K562 (cell line): Measurements from ENCODE around the gene BDNF. TPM values are rescaled to one million over a fixed set of nuclear protein-coding genes. Genes with fewer than 3 reads are reported as not detected.

ENCODE experiments used
- ATAC-seq: fragments of 200-7000 bp; cut with Tn5 transposase; 3 replicates; pipeline ENCODE4 v1.9.1; 2020; ENCODE audit warnings: moderate library complexity
- BruUV-seq: library from RNA; stranded (reverse); fragments of 400-500 nt; replicated peaks from 2 replicates; lab custom pipeline; 2021; lab: Mats Ljungman, UMichigan
- CTCF ChIA-PET: fragments of 300-600 bp; formaldehyde crosslinking; extraction: SDS; loops from one replicate; lab custom pipeline; 2021; ENCODE audit warnings: low intra/inter-chr PET ratio; lab: Yijun Ruan, JAX
- POLR2A ChIA-PET: fragments of 300-600, 350-650 bp; sonication (Branson Sonifier 250); formaldehyde crosslinking; extraction: SDS; loops from one replicate; lab custom pipeline; 2021; ENCODE audit warnings: antibody characterized with exemption, inconsistent platforms; lab: Yijun Ruan, JAX
- DNase-seq, 4 experiments: peaks; one replicate each; pipeline versions ENCODE4 v3.0.0 to v3.0.0-alpha.2; 2011 to 2018; ENCODE audit warnings: low spot score in 3 of 4, mixed read lengths in 3 of 4; ENCODE audit errors: extremely low read depth in 1 of 4
- FAIRE-seq: peaks from 2 replicates; lab custom pipeline; 2011; peaks lifted over from hg19 to GRCh38; lab: Jason Lieb, UNC
- H2AFZ ChIP-seq: 2 replicates; pipeline ENCODE4 v1.6.0; 2011; ENCODE audit warnings: low read depth, low read length, control low read depth, inconsistent platforms
- H3K27ac ChIP-seq: fragments of 200-600 bp; 3 replicates; pipeline ENCODE4 v1.8.0; 2011; ENCODE audit warnings: low read depth, mild to moderate bottlenecking, control low read depth, inconsistent platforms, low read length, moderate library complexity, mixed read lengths; ENCODE audit errors: extremely low read depth
- H3K27me3 ChIP-seq, 2 experiments: fragments of 300-600 bp in 1 of 2; 2 replicates in 1 of 2; 3 replicates in 1 of 2; pipeline versions ENCODE4 v1.6.0 to v1.8.0; 2011; ENCODE audit warnings: inconsistent platforms in 2 of 2, low read length in 2 of 2, mild to moderate bottlenecking in 1 of 2, mixed read lengths in 1 of 2, moderate library complexity in 1 of 2; ENCODE audit not compliant: control insufficient read depth in 2 of 2, insufficient read depth in 2 of 2
- H3K36me3 ChIP-seq: fragments of 300-600 bp; 3 replicates; pipeline ENCODE4 v1.8.0; 2011; ENCODE audit warnings: mild to moderate bottlenecking, low read length, inconsistent platforms; ENCODE audit not compliant: control insufficient read depth, insufficient read depth
- H3K4me1 ChIP-seq, 2 experiments: fragments of 200-600 bp in 1 of 2; replicated peaks in 1 of 2; 2 replicates in 1 of 2; 3 replicates in 1 of 2; pipeline versions ENCODE4 v1.5.1 to v1.8.0; 2011; ENCODE audit warnings: inconsistent platforms in 2 of 2, low read length in 2 of 2, mild to moderate bottlenecking in 1 of 2, mixed read lengths in 1 of 2, moderate library complexity in 1 of 2; ENCODE audit not compliant: control insufficient read depth in 2 of 2, insufficient read depth in 2 of 2
- H3K4me2 ChIP-seq: 2 replicates; pipeline ENCODE4 v1.6.1; 2011; ENCODE audit warnings: low read length, control low read depth, inconsistent platforms, mixed read lengths; ENCODE audit not compliant: insufficient read depth
- H3K4me3 ChIP-seq: fragments of 200-600 bp; sonication (generic), shearing (Covaris generic); 2 replicates; pipeline ENCODE4 v1.5.1; 2016; ENCODE audit warnings: control low read depth, inconsistent platforms
- H3K79me2 ChIP-seq: fragments of 200-600 bp; 3 replicates; pipeline ENCODE4 v1.8.0; 2011; ENCODE audit warnings: low read length, inconsistent platforms; ENCODE audit not compliant: control insufficient read depth, insufficient read depth
- H3K9ac ChIP-seq, 2 experiments: 2 replicates each; pipeline versions ENCODE4 v1.6.0 to v1.6.1; 2011; ENCODE audit warnings: low read depth in 2 of 2, low read length in 2 of 2, control low read depth in 1 of 2, inconsistent platforms in 1 of 2, mild to moderate bottlenecking in 1 of 2, mixed read lengths in 1 of 2; ENCODE audit not compliant: insufficient read depth in 1 of 2
- H3K9me1 ChIP-seq: one replicate; pipeline ENCODE4 v1.6.0; 2011; ENCODE audit warnings: inconsistent platforms, mild to moderate bottlenecking, low read length, moderate library complexity; ENCODE audit not compliant: control insufficient read depth, insufficient read depth
- H3K9me3 ChIP-seq: replicated peaks from 2 replicates; pipeline ENCODE4 v1.5.1; 2011; ENCODE audit warnings: low read depth, low read length, inconsistent platforms; ENCODE audit not compliant: control insufficient read depth, insufficient read depth
- H4K20me1 ChIP-seq: replicated peaks from 2 replicates; pipeline ENCODE4 v1.6.1; 2011; ENCODE audit warnings: low read length, inconsistent platforms, mixed read lengths; ENCODE audit not compliant: control insufficient read depth, insufficient read depth
- CEBPB ChIP-seq: fragments of 450-650 bp; IDR thresholded peaks from 2 replicates; pipeline ENCODE4 v1.6.1; 2016; ENCODE audit warnings: missing genetic modification characterization, missing compliant biosample characterization
- GTF2E2 ChIP-seq: fragments of 200-800 bp; sonication (Bioruptor generic); IDR thresholded peaks from 2 replicates; pipeline ENCODE4 v1.6.1; 2016; ENCODE audit warnings: missing genetic modification characterization, missing compliant biosample characterization
- HDAC8 ChIP-seq: fragments of 450-650 bp; IDR thresholded peaks from 2 replicates; pipeline ENCODE4 v1.6.1; 2016; ENCODE audit warnings: mild to moderate bottlenecking, missing genetic modification characterization, moderate library complexity, missing compliant biosample characterization
- HMG20B ChIP-seq: fragments of 250-450 bp; sonication (Bioruptor Pico); IDR thresholded peaks from 2 replicates; pipeline ENCODE4 v1.5.0; 2021; ENCODE audit warnings: mild to moderate bottlenecking
- KDM4B ChIP-seq, 2 experiments: fragments of 450-650 bp in 1 of 2; sonication (generic) in 1 of 2; IDR thresholded peaks; 2 replicates each; pipeline ENCODE4 v1.6.1; 2016 to 2017; ENCODE audit warnings: borderline replicate concordance in 2 of 2, antibody characterized with exemption in 1 of 2, low read depth in 1 of 2, mild to moderate bottlenecking in 1 of 2
- MCM3 ChIP-seq: fragments of 450-650 bp; IDR thresholded peaks from 2 replicates; pipeline ENCODE4 v1.6.1; 2016
- POLR2G ChIP-seq: fragments of 200-400 bp; formaldehyde crosslinking; IDR thresholded peaks from 2 replicates; pipeline ENCODE4 v1.6.1; 2017; ENCODE audit warnings: low read depth, mild to moderate bottlenecking, antibody characterized with exemption, low read length, moderate library complexity
- SAFB2 ChIP-seq: fragments of 200-400 bp; formaldehyde crosslinking; IDR thresholded peaks from 2 replicates; pipeline ENCODE4 v1.6.1; 2018; ENCODE audit warnings: borderline replicate concordance, low read length, low read depth, moderate library complexity; ENCODE audit not compliant: severe bottlenecking
- U2AF1 ChIP-seq: fragments of 200-400 bp; formaldehyde crosslinking; optimal IDR thresholded peaks from 2 replicates; pipeline ENCODE3; 2017; ENCODE audit warnings: mild to moderate bottlenecking, low read depth, low read length, moderate library complexity
- ZNF24 ChIP-seq: fragments of 450-650 bp; IDR thresholded peaks from 2 replicates; pipeline ENCODE4 v1.6.1; 2016
- ZNF445 ChIP-seq: fragments of 250-450 bp; sonication (Bioruptor Pico); IDR thresholded peaks from 2 replicates; pipeline ENCODE4 v1.4.0; 2020; ENCODE audit warnings: low read depth, mild to moderate bottlenecking, moderate library complexity
- ZNF561 ChIP-seq: fragments of 450-650 bp; formaldehyde crosslinking; conservative IDR thresholded peaks from 2 replicates; pipeline ENCODE4 v1.4.0; 2020; ENCODE audit warnings: mild to moderate bottlenecking, moderate library complexity
- ZNF589 ChIP-seq: fragments of 200-800 bp; sonication (Bioruptor generic); IDR thresholded peaks from 2 replicates; pipeline ENCODE4 v1.6.1; 2016; ENCODE audit warnings: low read depth, missing genetic modification characterization, missing compliant biosample characterization
- ZNF707 ChIP-seq: fragments of 250-450 bp; sonication (Bioruptor Pico); conservative IDR thresholded peaks from 2 replicates; pipeline ENCODE4 v1.8.0; 2022; ENCODE audit warnings: inconsistent platforms, mild to moderate bottlenecking, moderate library complexity
- ZNF785 ChIP-seq: fragments of 250-450 bp; sonication (Bioruptor Pico); IDR thresholded peaks from 2 replicates; pipeline ENCODE4 v1.4.0; 2020; ENCODE audit warnings: mild to moderate bottlenecking
- WGBS: fragments of 100-300 bp; shearing (Covaris generic); methylation state at CpG from one replicate; pipeline ENCODE4 v1.1.6; 2016; ENCODE audit warnings: low coverage, mixed read lengths; ENCODE audit not compliant: insufficient coverage; ENCODE audit errors: missing lambda C conversion rate; 5-methylcytosine and 5-hydroxymethylcytosine counted together
- in situ Hi-C: fragments of 300-500 bp; cut with MboI; formaldehyde crosslinking; loops from 4 replicates; pipeline ENCODE4 v1.15.0; 2018; ENCODE audit warnings: inconsistent platforms, mixed read lengths
- intact Hi-C: fragments of 100-400 bp; cut with micrococcal nuclease; formaldehyde crosslinking; loops from 2 replicates; pipeline ENCODE4 v1.14.2; 2022
- polyA plus RNA-seq, 8 experiments: library from polyadenylated mRNA; depleted of rRNA in 4 of 8; stranded (reverse) in 5 of 8; unstranded in 3 of 8; fragments of >200 nt; fragmentation: Nextera tagmentation in 2 of 8; fragmentation: Illumina TruSeq in 1 of 8; extraction: Ambion mirVana in 2 of 8; extraction: Trizol in 1 of 8; gene quantifications; 2 replicates each; pipeline versions ENCODE4 v1.2.1 to v1.2.3, GENCODE V29; 2011 to 2014; ENCODE audit warnings: inconsistent platforms in 1 of 8, missing spikeins in 1 of 8
- total RNA-seq, 7 experiments: library from RNA; depleted of rRNA in 6 of 7; stranded (reverse); fragments of >200 nt in 6 of 7; fragmentation: Illumina TruSeq in 2 of 7; extraction: Trizol in 2 of 7; gene quantifications; 2 replicates each; pipeline versions ENCODE4 v1.2.1 to v1.2.3, GENCODE V29; 2011 to 2021; ENCODE audit warnings: low replicate concordance in 1 of 7
- TF ChIP-seq, protein P1 (sequence below): sonication (generic); formaldehyde crosslinking; IDR thresholded peaks from 2 replicates; pipeline ENCODE4 v1.8.1; 2022; ENCODE audit warnings: missing genetic modification reagents
- TF ChIP-seq, protein P2 (sequence below): fragments of 450-650 bp; formaldehyde crosslinking; IDR thresholded peaks from 2 replicates; pipeline ENCODE4 v1.4.0; 2020; ENCODE audit warnings: mild to moderate bottlenecking, moderate library complexity
- TF ChIP-seq, protein P3 (sequence below): sonication (generic); formaldehyde crosslinking; IDR thresholded peaks from 2 replicates; pipeline ENCODE4 v1.9.0; 2022; ENCODE audit warnings: mild to moderate bottlenecking, missing genetic modification reagents

Gene BDNF
- total and polyA plus RNA-seq, 9 of the 15 experiments (the other 6 are each of a cell fraction or from before 2014, with no cell fraction given) = 0.04 TPM; not detected in 8

DNA sequence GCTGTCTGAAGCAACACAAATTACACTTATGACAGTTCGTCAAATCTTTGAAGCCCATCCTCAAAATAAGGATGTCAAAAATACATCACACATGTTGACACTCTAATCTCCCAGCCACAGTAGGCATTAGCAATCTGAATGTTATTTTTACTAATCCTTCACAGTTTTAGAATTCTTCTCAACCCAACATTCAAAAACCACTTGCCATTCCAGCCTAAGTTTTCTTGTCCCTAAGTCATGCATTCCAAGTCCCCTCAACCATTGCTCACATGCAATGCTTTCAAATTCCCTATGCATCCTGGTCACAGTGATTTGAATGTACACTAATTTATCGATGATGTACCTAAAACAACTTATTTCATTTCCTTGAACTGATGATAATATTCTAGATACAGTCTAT lies 7.5 kb downstream of the BDNF start:
- no peak overlapping the region for H3K9ac ChIP-seq
- H3K9me1 ChIP-seq = no peaks in the 10 kb centered on the region
- no peak for ATAC-seq
- no peak for FAIRE-seq
- no peaks in the 10 kb centered on the region for H3K4me1 ChIP-seq
- no peak overlapping the region for H3K4me2 ChIP-seq
- no peak overlapping the region for H3K4me3 ChIP-seq
- no peak overlapping the region for H2AFZ ChIP-seq
- ChIA-PET CTCF (no interaction called here), POLR2A (no interaction called here)
- H3K36me3 ChIP-seq = no peaks in the 10 kb centered on the region
- DNase-seq = no peak
- H3K27ac ChIP-seq = no peak overlapping the region
- TF ChIP-seq, protein P1, sequence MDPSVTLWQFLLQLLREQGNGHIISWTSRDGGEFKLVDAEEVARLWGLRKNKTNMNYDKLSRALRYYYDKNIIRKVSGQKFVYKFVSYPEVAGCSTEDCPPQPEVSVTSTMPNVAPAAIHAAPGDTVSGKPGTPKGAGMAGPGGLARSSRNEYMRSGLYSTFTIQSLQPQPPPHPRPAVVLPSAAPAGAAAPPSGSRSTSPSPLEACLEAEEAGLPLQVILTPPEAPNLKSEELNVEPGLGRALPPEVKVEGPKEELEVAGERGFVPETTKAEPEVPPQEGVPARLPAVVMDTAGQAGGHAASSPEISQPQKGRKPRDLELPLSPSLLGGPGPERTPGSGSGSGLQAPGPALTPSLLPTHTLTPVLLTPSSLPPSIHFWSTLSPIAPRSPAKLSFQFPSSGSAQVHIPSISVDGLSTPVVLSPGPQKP (CRISPR knock-in tag) = no peak
- no peak for TF ChIP-seq ZNF707 (CRISPR knock-in tag)
- TF ChIP-seq, protein P2, sequence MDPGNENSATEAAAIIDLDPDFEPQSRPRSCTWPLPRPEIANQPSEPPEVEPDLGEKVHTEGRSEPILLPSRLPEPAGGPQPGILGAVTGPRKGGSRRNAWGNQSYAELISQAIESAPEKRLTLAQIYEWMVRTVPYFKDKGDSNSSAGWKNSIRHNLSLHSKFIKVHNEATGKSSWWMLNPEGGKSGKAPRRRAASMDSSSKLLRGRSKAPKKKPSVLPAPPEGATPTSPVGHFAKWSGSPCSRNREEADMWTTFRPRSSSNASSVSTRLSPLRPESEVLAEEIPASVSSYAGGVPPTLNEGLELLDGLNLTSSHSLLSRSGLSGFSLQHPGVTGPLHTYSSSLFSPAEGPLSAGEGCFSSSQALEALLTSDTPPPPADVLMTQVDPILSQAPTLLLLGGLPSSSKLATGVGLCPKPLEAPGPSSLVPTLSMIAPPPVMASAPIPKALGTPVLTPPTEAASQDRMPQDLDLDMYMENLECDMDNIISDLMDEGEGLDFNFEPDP (CRISPR knock-in tag) = no peak
- no peak for TF ChIP-seq ZNF561 (CRISPR knock-in tag)
- no peak for TF ChIP-seq U2AF1
- TF ChIP-seq ZNF445 = no peak
- no peak for TF ChIP-seq ZNF24
- TF ChIP-seq ZNF785 (CRISPR knock-in tag) = no peak
- TF ChIP-seq HDAC8 (tag) = no peak
- no peak for TF ChIP-seq KDM4B (IDR thresholded peaks at IDR 0.05; ENCODE audit: borderline replicate concordance in 2 of 2, low read depth in 1 of 2)
- no peak for TF ChIP-seq CEBPB (tag)
- no peak for TF ChIP-seq ZNF589 (CRISPR knock-in tag)
- TF ChIP-seq, protein P3, sequence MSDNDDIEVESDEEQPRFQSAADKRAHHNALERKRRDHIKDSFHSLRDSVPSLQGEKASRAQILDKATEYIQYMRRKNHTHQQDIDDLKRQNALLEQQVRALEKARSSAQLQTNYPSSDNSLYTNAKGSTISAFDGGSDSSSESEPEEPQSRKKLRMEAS = no peak
- no peak for TF ChIP-seq MCM3
- TF ChIP-seq GTF2E2 = no peak
- TF ChIP-seq POLR2G = no peak
- no peak for TF ChIP-seq HMG20B (CRISPR knock-in tag)
- TF ChIP-seq SAFB2 = no peak
- in situ Hi-C loops = no loop called here
- BruUV-seq = no TSS peak
- intact Hi-C loops = no loop called here
- H4K20me1 ChIP-seq = no peaks in the 10 kb centered on the region
- WGBS = 4% methylated on average over 2 of the region's 2 CpGs
- H3K9me3 ChIP-seq = no peaks in the 10 kb centered on the region
- no peaks in the 10 kb centered on the region for H3K27me3 ChIP-seq
- no peaks in the 10 kb centered on the region for H3K79me2 ChIP-seq
